Kidney (tissue), 14 donors: ENCODE results near the gene FAM227B. TPM values are rescaled to one million over a fixed set of nuclear protein-coding genes. Genes with fewer than 3 reads are reported as not detected.

Experiments
- DNase-seq, 5 donors: peaks; one replicate each; pipeline ENCODE4 v3.0.0-alpha.2; 2013 to 2020
- FAIRE-seq: peaks from 2 replicates; lab custom pipeline; 2012; peaks lifted over from hg19 to GRCh38; lab: Jason Lieb, UNC
- H3K27ac ChIP-seq, 2 donors: one replicate each; pipeline ENCODE4 v1.7.0; 2013; ENCODE audit warnings: low read depth in 2 of 2, low read length in 2 of 2, inconsistent platforms in 1 of 2
- H3K27me3 ChIP-seq: one replicate; pipeline ENCODE4 v1.7.1; 2013; ENCODE audit warnings: low read length, inconsistent platforms; ENCODE audit not compliant: control insufficient read depth, insufficient read depth
- H3K36me3 ChIP-seq, 3 donors: one replicate each; pipeline versions ENCODE4 v1.7.0 to v1.7.1; 2013; ENCODE audit warnings: low read length in 3 of 3, control low read depth in 1 of 3, inconsistent platforms in 1 of 3; ENCODE audit not compliant: insufficient read depth in 3 of 3, control insufficient read depth in 2 of 3
- H3K4me1 ChIP-seq, 3 donors: one replicate each; pipeline versions ENCODE4 v1.7.0 to v1.7.1; 2013; ENCODE audit warnings: low read length in 3 of 3, inconsistent platforms in 1 of 3, low read depth in 1 of 3; ENCODE audit not compliant: control insufficient read depth in 2 of 3, insufficient read depth in 2 of 3
- H3K4me3 ChIP-seq, 3 donors: one replicate each; pipeline versions ENCODE4 v1.7.0 to v1.8.1; 2013; ENCODE audit warnings: low read length in 3 of 3, control low read depth in 1 of 3, inconsistent platforms in 1 of 3
- H3K9ac ChIP-seq, 3 donors: one replicate each; pipeline versions ENCODE4 v1.7.0 to v1.7.1; 2013; ENCODE audit warnings: low read length in 3 of 3, control low read depth in 1 of 3, inconsistent platforms in 1 of 3
- H3K9me3 ChIP-seq, 3 donors: one replicate each; pipeline versions ENCODE4 v1.7.0 to v1.7.1; 2013; ENCODE audit warnings: low read length in 3 of 3, control low read depth in 1 of 3, inconsistent platforms in 1 of 3; ENCODE audit not compliant: control insufficient read depth in 2 of 3, insufficient read depth in 1 of 3
- intact Hi-C: fragments of 100-400 bp; cut with DNase I; formaldehyde crosslinking; loops from one replicate; pipeline ENCODE4 v1.11.1; 2022
- polyA plus RNA-seq: library from polyadenylated mRNA; stranded (reverse); fragments of 350-450 nt; fragmentation: Illumina TruSeq; extraction: RNeasy Lipid Tissue Mini Kit (QIAGEN cat#74804); gene quantifications from one replicate; pipeline ENCODE4 v1.2.3, GENCODE V29; 2014; ENCODE audit warnings: low read depth, low replicate concordance; ENCODE audit not compliant: insufficient read depth
- total RNA-seq: library from RNA; stranded (reverse); fragmentation: NEBNext Ultra II Directional; extraction: Animal tissue kit (Norgen Biotek cat#: 25700); gene quantifications from one replicate; pipeline ENCODE4 v1.2.1, GENCODE V29; 2021
- TF ChIP-seq, protein P1 (sequence below): IDR thresholded peaks from 3 replicates; pipeline ENCODE4 v1.5.1; 2012; ENCODE audit warnings: mild to moderate bottlenecking, moderate library complexity, borderline replicate concordance; ENCODE audit not compliant: insufficient read depth; ENCODE audit errors: extremely low read depth
- donor health status: control.
- donor health status: control.
- donor health status: control.
- donor health status: control.
- donor health status: control.
- donor health status: DM: yes; HTN: yes; CAD: no.
- donor health status: Normal renal cell carcinoma (clear cell type).

FAM227B gene
- total and polyA plus RNA-seq, 2 donors from 2014 or later: 11.7 to 12.2 TPM

DNA sequence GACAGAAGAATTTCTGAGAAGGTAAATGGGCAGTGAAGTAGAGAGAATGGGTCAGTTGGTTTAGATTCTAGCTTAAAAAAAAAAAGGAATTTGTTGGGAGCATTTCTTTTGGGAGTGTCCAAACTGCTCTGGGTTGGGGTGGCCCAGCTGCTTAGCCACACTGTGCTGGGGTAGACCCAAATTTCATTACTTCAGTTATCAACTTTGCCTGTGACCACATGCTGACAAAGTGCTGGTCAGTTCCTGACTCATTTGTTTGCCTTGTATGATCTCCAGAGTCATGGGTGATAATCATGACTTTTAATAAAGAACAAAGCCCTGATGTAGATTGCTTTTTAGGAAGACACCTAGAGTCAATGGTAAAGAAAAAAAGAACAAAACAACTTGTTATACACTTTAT is 319.1 kb downstream of the FAM227B start:
- no peak for FAIRE-seq
- intact Hi-C loops: no loop called here

GRCh38 chr15:49300856-49301255 is 319.8 kb downstream of the FAM227B start:
- no peak for DNase-seq
- no peaks in the 10 kb centered on the region for H3K9me3 ChIP-seq
- no peaks in the 10 kb centered on the region for H3K27me3 ChIP-seq
- FAIRE-seq: no peak
- no peak overlapping the region for H3K9ac ChIP-seq
- TF ChIP-seq, protein P1, sequence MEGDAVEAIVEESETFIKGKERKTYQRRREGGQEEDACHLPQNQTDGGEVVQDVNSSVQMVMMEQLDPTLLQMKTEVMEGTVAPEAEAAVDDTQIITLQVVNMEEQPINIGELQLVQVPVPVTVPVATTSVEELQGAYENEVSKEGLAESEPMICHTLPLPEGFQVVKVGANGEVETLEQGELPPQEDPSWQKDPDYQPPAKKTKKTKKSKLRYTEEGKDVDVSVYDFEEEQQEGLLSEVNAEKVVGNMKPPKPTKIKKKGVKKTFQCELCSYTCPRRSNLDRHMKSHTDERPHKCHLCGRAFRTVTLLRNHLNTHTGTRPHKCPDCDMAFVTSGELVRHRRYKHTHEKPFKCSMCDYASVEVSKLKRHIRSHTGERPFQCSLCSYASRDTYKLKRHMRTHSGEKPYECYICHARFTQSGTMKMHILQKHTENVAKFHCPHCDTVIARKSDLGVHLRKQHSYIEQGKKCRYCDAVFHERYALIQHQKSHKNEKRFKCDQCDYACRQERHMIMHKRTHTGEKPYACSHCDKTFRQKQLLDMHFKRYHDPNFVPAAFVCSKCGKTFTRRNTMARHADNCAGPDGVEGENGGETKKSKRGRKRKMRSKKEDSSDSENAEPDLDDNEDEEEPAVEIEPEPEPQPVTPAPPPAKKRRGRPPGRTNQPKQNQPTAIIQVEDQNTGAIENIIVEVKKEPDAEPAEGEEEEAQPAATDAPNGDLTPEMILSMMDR: no peak
- H3K36me3 ChIP-seq: peaks cover 0 to 7% (median 5%) of the 10 kb centered on the region in 3 donors
- H3K4me3 ChIP-seq: no peak overlapping the region
- intact Hi-C loops: no loop called here
- no peak overlapping the region for H3K27ac ChIP-seq
- H3K4me1 ChIP-seq: no peaks in the 10 kb centered on the region

More for the DNA sequence above, 319.1 kb downstream of the FAM227B start:
- TF ChIP-seq, protein P1: no peak
- peaks cover 0 to 7% (median 5%) of the 10 kb centered on the region in 3 donors for H3K36me3 ChIP-seq
- no peaks in the 10 kb centered on the region for H3K9me3 ChIP-seq
- no peaks in the 10 kb centered on the region for H3K4me1 ChIP-seq
- no peak for DNase-seq
- H3K9ac ChIP-seq: no peak overlapping the region
- H3K27ac ChIP-seq: no peak overlapping the region
- no peaks in the 10 kb centered on the region for H3K27me3 ChIP-seq
- no peak overlapping the region for H3K4me3 ChIP-seq

GRCh38 chr15:49297584-49297983 is 323.0 kb downstream of the FAM227B start:
- H3K36me3 ChIP-seq: peaks cover 0 to 14% (median 0%) of the 10 kb centered on the region in 3 donors
- no peak overlapping the region for H3K9ac ChIP-seq
- H3K27ac ChIP-seq: no peak overlapping the region
- TF ChIP-seq, protein P1: no peak
- DNase-seq (no peak), FAIRE-seq (no peak)
- no peaks in the 10 kb centered on the region for H3K4me1 ChIP-seq
- intact Hi-C loops: no loop called here
- no peak overlapping the region for H3K4me3 ChIP-seq
- H3K9me3 ChIP-seq: no peaks in the 10 kb centered on the region
- H3K27me3 ChIP-seq: no peaks in the 10 kb centered on the region

DNA sequence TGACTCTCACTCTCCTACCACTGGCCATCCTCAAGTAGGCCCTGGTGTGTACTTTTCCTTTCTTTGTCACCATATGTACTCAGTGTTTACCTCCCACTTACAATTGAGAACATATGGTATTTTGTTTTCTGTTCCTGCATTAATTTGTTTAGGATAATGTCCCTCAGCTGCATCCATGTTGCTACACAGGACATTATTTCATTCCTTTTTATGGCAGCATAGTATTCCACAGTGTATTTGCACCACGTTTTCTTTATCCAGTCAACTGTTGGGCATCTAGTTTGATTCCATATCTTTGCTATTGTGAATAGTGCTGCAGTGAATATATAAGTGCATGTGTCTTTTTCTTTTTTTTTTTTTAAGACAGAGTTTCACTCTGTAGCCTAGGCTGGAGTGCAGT is 324.4 kb downstream of the FAM227B start:
- DNase-seq (no peak), FAIRE-seq (no peak)
- Histone ChIP-seq H3K4me1 (no peaks in the 10 kb centered on the region), H3K27me3 (no peaks in the 10 kb centered on the region), H3K9ac (no peak overlapping the region), H3K36me3 (peaks cover 0 to 19% (median 0%) of the 10 kb centered on the region in 3 donors), H3K4me3 (no peak overlapping the region), H3K27ac (no peak overlapping the region), H3K9me3 (no peaks in the 10 kb centered on the region)
- TF ChIP-seq, protein P1: no peak
- intact Hi-C loops: no loop called here
